Measurements from ENCODE around the gene NOM1.

- TF ChIP-seq CTCF (IDR thresholded peaks at IDR 0.05) (no peak), POLR2A (IDR thresholded peaks at IDR 0.05) (no peak), POLR2AphosphoS5 (IDR thresholded peaks at IDR 0.05) (no peak)
Measured at GRCh38 chr7:157014635-157015555, 65.4 kb downstream of the NOM1 start.
